Esophagus mucosa (tissue), 1 donor: ENCODE data around the gene IFT122. TPM values are rescaled to one million over a fixed set of nuclear protein-coding genes. Genes with fewer than 3 reads are reported as not detected.

Experiments used
- ATAC-seq: fragments of 200-7000 bp; cut with Tn5 transposase; one replicate; pipeline ENCODE4 v1.9.1; 2020
- total RNA-seq: library from RNA; stranded (reverse); gene quantifications from one replicate; pipeline ENCODE4 v1.2.4, GENCODE V29; 2023
- donor health status: DM: yes; HTN: yes; CAD: no.

Gene IFT122
- total RNA-seq, 1 donor from 2014 or later = 11.2 TPM

- no peak for ATAC-seq
Observed at GRCh38 chr3:129416415-129416814, 23.6 kb upstream of the IFT122 start.

DNA sequence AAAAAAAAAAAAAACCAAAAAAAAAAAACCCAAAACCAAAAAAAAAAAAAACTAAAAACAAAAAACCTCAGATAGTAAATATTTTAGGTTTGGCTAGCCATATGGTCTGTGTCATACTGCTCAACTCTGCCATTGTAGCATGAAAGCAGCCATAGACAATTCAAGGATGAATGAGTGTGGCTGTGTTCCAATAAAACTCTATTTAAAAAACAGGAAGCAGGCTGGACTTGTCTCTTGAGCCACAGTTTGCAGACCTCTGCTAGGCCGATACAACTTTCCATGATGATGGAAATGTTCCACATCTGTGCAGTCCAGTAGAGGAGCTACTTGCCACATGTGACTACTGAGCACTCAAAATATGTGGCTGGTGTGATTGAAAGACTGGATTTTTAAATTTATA is 22.7 kb upstream of the IFT122 start:
- no peak for ATAC-seq

- ATAC-seq = no peak
Observed at GRCh38 chr3:129418041-129418973, 21.7 kb upstream of the IFT122 start.

DNA sequence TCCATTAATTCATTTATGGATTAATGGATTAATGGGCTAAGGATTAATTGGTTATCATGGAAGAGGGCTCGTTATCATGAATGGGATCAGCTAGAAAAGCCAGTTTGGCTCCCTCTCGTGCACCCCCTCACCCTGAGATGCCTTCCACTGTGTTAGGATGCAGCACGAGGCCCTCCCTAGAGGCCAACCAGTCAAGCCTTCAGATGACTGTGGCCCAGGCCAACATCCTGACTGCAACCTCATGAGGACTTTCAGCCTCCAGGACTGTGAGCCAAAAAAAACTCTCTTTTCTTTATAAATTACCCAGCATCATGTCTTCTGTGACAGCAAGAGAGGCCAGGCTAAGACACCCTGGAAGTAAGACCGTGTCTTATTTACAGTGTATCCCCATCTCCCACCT is 20.5 kb upstream of the IFT122 start:
- no peak for ATAC-seq

DNA sequence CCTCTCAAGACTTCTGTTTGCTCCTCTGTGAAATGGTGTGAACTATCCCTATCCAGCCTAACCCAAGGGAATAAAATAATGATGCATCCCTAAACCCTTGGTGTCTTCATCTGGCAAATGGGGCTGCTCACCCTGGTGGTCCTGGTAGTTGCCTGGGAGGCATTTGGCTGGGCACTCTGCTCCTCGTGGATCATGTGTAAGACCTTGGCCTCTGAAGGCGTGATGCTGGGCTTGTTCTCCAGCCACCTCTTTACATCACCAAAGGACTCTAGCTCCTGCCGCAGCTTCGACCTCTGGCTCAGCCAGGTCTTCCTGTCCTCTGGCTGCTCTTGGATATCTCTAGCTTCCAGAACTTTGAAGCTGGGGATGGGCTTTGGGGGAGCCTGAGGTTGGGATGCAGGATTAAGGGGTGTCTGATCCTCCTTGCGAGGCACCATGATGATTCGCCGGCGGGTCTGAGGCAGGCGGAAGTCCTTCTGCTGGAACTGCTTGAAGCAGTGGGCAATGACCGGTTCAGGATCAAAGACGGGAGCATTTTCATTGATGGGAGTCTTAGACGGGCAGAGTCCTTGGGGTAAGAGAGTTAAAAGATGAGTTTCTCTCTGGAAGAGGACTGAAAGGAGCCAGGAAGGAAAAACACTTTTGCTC is 18.7 kb upstream of the IFT122 start:
- ATAC-seq = no peak

GRCh38 chr3:129421988-129422745 is 17.9 kb upstream of the IFT122 start:
- ATAC-seq = no peak

DNA sequence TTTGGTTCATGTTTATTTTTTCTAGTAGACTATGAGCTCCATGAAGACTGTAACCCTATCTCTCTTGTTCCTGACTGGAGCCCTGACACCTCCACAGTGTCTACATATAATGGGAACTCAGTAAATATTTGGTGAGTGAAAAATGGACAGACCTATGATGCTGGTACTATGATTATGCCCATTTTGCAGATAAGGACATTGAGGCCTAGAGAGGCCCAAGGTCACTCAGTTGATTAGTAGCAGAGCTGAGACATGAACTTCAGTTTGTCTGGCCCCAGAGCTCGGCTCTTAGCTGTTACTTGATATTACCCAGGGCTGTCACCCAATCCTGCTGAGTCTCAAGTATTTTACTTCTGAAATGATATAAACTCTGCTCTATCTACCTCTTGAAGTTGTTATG is 17.1 kb upstream of the IFT122 start:
- ATAC-seq = no peak

DNA sequence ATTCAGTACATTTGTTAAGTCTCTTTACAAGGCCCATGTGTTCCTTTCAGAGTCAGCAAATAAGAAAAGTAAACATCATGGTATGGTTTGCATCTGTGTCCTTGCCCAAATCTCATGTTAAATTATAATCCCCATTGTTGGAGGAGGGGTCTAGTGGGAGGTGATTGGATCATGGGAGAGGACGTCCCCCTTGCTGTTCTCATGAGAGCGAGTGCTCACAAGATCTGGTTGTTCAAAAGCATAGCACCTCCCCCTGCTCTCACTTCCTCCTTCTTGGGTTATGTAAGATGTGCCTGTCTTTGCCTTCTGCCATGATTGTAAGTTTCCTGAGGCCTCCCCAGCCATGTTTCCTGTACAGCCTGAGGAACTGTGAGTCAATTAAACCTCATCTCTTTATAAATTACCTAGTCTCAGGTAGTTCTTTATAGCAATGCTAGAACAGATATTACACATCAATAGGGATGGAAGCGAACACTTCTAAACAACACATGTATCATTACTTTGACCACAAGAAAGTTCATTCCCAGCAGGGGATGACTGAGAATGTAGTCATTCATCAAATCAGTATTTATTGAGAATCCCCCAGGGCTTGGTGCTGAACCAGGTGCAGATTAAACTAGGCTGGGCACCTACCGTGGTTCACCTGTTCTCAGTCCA is 15.7 kb upstream of the IFT122 start:
- ATAC-seq = no peak

DNA sequence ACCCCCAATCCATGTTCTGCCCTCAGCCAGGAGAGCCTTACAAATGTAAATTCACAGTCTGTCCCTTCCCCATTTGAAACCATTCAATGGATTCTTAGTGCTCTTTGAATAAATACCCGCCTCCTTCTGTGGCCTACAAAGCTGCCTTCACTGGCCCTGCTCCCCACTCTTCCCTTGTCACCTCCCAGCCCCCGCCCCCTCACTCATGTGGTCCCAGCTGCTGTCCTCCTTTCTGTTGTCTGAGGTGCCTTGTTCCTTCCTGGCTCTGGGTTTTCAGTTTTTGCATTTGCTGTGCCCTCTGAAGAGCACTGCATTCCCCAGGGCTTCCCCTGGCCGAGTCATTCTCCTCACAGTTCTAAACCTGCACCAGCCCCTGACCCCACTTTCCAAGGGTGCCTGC is 14.8 kb upstream of the IFT122 start:
- ATAC-seq = no peak

- ATAC-seq = no peak
Observed at GRCh38 chr3:129425619-129426018, 14.4 kb upstream of the IFT122 start.

- no peak for ATAC-seq
Observed at GRCh38 chr3:129428007-129428375, 12.0 kb upstream of the IFT122 start.

DNA sequence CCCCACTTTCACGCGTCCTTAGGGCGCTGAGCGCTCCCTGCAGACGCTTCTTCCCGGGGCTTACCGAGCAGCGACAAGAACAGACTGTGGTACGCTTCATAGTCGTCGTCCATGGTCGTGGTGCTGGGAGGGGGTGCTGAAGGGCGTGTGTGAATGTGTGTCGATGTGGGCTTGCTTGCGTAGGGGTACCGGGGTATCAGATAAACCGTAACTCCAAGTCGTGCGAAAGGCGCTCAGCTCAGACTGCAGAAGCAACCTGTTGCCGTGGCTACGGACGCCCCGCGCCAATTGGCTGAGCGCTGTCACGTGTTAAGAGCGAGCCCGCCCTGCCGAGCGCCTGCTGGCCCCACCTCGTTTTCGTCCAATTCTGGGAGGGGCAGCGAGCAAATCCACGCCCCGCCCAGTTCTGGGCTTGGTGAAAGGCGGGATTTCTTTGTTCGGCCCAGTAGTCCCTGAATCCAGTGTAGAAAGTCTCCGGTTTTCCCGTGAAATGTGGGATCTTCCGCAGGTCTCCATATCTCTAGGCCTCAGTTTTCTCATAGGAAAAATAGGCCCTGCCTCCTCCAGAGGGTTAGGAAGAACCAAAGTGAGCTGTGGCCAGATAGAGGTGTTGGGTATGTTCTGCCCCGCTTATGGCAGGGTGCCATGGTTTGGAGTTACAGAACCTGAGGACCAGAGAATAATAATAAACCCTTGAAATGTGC is 11.5 kb upstream of the IFT122 start, which contains the start of gene EFCAB12:
EFCAB12 (minus strand) TSS at position 261 of the 704 bp plus-strand sequence; CDS start at position 113, 148 bp downstream.
- peak; percentile 96 for ATAC-seq

- peak; percentile 3 for ATAC-seq
Observed at GRCh38 chr3:129429080-129429451, 11.0 kb upstream of the IFT122 start.

DNA sequence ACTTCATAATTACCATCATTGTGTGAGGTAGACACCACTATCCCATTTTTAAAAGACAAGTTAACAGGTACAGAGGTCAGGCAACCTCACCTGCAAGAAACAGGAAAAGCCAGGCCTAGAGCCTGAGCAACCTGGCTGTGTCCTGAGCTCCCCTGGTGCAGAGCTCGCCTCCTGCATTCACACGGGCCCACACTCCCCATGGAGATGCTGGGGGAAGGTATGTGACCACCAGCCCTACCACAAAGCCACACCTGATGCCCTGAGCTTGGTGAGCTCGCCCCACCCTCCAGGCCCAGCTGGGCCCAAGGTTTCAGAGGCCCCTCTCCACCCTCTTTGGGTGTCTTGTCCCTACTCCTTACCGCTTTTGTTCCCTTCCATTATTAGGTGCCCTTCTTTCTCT is 10.4 kb upstream of the IFT122 start:
- ATAC-seq = no peak

DNA sequence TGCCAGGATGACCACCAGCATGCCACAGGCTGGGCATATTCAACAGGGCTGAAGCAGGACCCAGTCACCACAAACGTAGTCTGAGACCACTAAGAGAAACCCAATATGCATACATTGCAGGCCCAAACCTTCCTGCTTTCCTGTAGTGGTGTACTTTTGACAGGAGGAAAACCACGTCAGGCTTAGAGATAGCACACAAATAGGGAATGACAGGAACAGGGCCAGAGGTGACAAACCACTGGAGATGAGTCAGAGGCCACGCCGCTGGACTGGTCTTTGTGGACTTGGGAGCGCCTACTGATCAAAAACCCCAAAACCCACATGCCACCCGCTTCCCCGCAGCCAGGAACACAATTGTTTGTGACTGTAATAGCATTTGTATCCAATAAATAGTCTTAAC is 8.0 kb upstream of the IFT122 start:
- ATAC-seq = no peak

- ATAC-seq = no peak
Observed at GRCh38 chr3:129432671-129433070, 7.4 kb upstream of the IFT122 start.

DNA sequence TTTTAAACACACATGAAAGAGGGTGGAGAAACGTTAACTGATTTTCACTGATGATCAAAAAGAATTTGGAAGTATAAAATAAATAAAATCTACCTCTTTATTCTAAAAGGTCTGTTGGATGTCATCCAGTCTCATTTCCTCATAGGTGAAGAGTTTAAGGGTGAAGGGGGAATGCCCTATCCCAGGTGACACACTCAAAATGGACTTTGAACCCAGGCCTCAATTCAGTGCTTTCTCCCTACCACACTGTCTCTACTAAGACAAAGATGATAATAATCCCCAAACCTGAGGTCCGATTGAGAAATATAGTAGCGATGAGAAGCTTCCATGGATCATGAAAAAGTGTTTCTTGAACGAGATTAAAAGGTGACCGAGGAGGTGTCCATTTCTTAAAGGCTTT is 6.5 kb upstream of the IFT122 start:
- no peak for ATAC-seq

GRCh38 chr3:129434140-129434539 is 5.9 kb upstream of the IFT122 start:
- no peak for ATAC-seq

- ATAC-seq = no peak
Observed at GRCh38 chr3:129435367-129435766, 4.7 kb upstream of the IFT122 start.

GRCh38 chr3:129439226-129439816 is 703 bp upstream of the IFT122 start:
- peak; percentile 9 for ATAC-seq

DNA sequence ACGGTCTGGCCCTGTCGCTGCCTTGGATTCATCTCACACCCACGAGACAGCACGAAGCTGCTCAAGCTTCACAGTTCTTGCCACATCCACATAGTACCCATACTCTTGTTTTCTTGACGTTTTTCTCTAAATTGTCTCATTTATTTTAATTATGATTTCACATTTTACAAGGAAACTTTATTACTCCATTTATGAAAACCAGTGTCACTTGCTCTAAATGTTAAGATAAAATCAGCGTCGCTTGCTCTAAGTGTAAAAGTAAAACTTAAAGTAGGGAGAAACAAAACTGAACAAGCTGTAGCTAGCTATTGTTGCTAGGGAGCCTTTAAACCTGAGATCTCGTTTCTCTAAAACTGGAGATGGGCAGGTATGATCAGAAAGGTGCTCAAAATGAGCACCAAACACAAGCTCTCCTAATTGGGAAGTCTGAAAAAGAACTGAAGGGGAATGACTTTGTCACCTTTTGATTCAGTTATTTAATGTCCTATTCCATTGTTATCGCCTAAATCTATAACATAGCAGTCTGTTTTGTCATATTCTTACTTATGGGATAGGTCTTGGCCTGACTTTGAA is 680 bp downstream of the IFT122 start:
- ATAC-seq = no peak
